ELR (cell line): ENCODE measurements around the gene CDKN3.
"Not testable (repeated sequence)": the region's sequence is repeated elsewhere in the genome, so short reads cannot be mapped to it uniquely, and the experiment has no call there.

Experiments used
- DNase-seq: peaks from one replicate; pipeline ENCODE4 v3.0.0-alpha.2; 2015; ENCODE audit warnings: low read depth

CDKN3 gene

DNA sequence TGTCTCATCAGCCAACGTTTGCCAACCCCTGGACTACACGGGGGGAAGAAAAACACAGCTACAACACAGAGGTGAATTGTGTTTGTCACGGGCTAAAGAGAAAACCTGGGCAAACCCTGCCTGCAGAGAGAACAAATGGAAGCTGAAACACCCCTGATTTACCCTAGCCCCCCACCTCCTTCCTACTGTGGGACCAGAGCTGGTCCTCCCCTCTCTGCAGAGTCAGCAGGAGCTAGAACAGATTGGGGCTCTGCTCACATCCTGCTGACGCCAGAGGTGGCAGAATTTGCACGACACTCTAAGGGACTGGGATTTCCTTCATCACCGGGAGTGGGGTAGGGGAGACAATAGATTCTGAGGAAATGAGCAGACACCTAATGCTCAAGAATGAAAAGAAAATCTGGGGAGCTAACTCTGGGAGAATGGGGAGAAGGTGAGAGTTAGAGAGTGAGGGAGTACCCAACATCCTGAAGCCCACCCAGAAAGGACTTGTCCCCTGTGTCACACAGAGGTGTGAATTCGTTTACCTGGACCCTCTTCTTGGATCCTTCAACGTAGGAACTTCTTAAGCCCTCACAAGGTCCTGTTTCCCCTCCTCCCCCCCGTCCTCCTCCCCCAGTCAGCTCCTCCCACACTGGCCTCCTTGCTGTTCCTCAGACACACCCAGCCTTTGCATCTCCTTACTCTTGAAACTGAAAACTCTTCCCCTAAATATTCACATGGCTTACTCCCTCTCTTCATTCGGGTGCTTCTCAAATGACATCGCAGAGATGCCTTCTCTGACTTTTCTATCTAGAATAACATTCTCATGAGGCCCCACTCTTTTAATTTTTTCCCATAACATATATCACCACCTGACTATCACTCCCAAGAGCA, 26.2 kb upstream of the CDKN3 start:
- DNase-seq: no peak

DNA sequence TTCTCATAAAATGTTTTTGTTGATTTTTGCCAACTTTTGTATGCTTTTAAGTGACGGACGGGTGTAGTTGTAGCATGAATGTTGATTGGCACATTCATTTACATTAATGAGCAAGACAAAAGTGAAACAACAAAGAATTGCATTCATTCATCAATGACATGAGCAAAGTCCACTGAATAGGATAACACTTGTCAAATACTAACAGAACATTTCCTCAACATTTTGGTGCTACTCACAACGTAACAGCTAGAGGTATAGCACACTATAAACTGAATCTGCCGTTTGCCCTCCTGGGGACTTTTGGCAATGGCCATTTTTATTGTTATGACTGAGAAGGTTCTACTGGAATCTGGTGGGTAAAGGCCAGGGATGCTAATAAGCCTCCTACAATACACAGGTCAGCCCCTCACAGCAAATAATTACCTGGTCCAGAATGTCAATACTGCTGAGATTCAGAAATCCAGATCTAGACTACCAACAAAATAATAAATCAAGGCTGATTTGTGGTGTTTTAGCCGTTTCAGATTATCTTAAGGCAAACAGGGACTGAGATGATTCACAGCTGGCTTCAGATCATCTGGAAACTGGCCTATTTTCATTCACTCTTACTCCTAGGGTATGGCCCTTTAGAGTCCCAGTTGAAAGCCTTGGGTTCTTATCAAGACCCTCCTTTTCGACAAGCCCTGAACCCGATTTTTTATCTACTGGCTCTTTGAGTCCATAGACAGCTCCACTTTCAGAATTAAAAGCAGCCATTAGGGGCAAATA, 22.5 kb upstream of the CDKN3 start:
- DNase-seq: no peak

DNA sequence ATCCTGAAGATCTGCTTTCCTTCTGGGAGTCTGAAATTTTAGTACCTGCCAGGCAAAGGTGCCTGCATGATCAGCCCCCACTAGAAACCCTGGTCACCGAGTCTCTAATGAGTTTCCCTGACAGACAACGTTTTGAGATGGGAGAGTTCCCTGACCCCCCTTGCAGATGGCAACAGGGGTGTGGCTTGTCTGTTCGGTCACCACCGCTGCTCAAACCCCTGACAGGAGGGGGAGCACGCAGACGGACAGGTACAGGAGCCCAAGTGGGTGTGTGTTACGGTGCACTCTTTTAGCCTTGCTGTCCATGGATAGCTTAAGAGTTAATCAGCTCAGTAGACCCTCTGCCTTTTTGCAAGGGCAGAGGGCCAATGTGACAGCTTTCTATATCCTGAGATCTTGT, 19.3 kb upstream of the CDKN3 start:
- no peak for DNase-seq

DNA sequence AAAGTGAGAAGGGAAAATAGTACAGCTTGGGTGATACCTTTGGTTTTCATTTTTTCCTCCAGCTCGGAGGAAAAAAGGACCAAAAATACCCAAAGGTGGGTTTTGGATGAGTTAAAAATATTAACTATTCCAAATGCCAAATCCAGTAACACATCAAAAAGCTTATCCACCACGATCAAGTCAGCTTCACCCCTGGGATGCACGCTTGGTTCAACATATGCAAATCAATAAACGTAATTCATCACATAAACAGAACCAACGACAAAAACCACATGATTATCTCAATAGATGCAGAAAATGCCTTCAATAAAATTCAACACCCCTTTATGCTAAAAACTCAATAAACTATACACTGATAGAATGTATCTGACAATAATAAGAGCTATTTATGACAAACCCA, 17.9 kb upstream of the CDKN3 start:
- DNase-seq: not testable (repeated sequence)

DNA sequence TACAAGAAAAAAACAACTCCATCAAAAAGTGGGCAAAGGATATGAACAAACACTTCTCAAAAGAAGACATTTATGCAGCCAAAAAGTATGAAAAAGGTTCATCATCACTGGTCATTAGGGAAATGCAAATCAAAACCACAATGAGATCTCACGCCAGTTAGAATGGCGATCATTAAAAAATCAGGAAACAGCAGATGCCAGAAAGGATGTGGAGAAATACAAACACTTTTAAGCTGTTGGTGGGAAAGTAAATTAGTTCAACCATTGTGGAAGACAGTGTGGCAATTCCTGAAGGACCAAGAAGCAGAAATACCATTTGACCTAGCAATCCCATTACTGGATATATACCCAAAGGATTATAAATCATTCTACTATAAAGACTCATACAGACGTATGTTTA, 16.2 kb upstream of the CDKN3 start:
- DNase-seq: not testable (repeated sequence)

DNA sequence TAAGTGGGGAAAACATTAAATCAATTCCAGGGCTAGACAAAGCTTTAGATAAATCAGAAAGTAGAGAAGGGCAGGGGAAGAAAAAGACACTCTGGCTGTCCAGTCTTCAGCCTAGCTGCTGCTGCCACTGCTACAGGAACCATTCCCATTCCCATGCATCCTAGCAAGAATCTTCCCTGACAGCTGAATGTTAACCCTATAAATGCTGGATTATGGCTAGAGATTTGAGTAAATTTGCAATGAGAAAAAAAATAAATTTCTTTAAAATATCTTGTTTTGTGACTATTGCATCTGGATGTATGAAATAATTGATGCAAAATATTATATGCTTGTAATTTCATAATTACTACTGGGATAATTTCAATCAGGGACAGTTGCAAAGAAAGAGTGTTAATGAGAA, 15.0 kb upstream of the CDKN3 start:
- DNase-seq: no peak

DNA sequence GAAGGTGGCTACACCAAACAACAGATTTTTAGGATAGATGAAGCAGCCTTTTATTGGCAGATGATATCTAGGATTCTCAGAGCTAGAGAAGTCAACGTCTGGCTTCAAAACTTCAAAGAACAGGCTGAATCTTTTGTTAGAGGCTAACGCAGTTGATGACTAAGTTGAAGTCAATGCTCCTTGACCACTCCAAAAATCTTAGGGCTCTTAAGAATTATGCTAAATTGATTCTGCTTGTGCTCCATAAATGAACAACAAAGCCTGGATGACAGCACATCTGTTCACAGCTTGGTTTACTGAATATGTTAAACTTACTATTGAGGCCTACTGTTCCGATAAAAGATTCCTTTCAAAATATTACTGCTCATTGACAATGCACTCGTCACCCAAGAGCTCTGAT, 13.0 kb upstream of the CDKN3 start:
- no peak for DNase-seq

DNA sequence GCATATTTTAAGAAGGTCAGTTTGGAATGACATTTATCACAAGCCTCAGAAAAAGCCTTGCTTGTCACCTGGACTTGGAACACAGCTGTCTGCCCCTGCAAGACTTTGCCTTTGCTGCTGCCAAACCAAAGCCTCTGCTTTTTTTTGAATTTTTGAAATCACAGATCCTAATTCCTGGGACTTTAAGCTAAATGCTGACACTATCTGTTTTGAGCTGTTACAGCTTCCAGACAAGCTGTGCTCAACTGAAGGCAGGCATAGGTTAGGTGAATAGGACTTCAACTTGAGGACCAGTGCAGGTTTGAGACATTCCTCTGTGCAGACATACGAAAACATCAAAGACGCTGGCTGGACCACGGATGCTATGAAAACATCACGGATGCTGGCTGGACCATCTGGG, 11.3 kb upstream of the CDKN3 start:
- no peak for DNase-seq

DNA sequence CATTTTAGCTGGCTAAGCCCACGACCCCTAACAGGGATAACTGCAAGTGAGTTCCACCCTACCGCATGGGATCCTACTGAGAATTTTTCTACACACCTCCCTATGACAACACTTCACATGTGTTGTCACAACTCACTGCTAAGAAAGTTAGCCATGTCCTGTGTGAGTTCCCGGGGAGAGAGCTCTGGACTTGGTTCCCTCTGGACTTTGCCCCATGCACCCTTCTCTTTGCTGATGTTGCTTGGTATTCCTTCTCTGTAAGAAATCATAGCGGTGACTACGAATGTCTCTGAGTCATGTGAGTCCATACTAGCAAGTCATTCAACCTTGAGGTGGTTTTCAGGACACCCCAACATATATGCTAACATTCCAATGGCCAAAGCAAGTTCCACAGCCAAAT, 9.5 kb upstream of the CDKN3 start:
- peak; percentile 28 for DNase-seq

DNA sequence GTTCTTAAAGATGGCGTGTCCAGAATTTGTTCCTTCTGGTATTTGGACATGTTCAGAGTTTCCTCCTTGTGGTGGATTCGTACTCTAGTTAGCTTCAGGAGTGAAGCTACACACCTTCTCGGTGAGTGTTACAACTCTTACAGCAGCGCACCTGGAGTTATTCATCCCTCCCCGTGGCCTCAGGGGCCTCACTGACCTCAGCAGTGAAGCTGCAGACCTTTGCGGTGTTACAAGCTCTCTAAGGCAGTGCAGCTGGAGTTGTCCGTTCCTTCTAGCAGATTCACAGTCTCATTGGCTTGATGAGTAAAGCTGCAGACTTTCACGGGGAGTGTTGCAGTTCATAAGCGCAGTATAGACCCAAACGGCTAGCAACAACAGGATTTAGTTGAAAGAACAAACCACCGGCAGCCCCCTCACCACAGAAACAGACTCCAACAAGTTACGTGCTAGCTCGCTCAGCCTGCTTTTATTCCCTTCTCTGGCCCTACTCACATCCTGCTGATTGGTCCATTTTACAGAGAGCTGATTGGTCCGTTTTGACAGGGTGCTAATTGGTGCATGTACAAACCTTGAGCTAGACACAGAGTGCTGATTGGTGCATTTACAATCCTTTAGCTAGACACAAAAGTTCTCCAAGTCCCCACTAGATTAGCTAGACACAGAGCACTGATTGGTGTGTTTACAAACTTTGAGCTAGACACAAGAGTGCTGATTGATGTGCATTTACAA, 4.5 kb upstream of the CDKN3 start:
- DNase-seq: no peak

DNA sequence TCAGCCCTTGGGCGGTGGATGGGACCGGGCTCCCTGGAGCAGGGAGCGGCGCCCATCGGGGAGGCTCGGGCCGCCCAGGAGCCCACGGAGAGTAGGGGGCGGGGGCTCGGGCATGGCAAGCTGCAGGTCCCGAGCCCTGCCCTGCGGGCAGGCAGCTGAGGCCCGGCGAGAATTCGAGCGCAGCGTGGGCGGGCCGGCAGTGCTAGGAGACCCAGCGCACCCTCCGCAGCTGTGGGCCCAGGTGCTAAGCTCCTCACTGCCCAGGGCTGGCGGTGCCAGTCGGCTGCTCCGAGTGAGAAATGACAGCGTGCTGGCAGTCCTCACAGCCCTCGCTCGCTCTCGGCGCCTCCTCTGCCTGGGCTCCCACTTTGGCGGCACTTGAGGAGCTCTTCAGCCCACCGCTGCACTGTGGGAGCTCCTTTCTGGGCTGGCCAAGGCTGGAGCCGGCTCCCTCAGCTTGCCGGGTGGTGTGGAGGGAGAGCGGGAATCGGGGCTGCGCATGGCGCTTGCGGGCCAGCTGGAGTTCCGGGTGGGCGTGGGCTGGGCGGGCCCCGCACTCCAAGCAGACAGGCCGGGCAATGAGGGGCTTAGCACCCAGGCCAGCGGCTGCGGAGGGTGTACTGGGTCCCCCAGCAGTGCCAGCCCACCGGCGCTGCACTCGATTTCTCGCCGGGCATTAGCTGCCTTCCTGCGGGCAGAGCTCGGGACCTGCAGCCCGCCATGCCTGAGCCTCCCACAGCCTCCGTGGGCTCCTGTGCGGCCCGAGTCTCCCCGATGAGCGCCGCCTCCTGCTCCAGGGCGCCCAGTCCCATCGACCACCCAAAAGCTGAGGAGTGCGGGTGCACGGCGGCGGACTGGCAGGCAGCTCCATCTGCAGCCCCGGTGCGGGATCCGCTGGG, 3.6 kb upstream of the CDKN3 start:
- DNase-seq: not testable (repeated sequence)

DNA sequence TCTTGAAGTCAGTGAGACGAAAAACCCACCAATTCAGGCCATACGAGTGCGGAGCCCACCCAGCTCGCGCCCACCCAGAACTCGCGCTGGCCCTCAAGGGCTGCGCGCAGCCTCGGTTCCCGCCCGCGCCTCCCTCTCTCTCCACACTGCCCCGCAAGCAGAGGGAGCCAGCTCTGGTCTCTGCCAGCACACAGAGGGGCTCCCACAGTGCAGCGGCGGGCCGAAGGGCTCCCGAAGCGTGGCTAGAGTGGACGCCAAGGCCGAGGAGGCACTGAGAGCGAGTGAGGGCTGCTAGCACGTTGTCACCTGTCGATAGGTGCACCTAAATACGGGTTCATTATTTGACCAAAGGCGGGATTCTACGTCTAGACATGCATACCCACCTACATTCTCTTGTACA, 2.2 kb upstream of the CDKN3 start:
- no peak for DNase-seq

DNA sequence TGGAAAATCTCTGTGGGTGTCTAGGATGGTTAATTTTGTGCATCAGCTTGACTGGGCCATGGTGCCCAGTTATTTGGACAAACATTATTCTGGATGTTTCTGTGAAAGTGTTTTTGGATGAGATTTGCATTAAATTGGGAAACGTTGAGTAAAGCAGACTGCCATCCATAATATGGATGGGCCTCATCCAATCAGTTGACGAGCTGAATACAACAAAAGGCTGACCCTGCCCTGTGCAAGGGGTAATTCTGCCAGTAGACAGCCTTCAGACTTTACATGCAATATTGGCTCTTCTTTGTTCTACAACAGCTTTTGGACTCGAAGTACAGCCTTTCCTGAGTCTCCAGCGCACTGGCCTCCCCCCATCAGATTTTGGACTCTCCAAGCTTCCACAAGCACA, 1.5 kb upstream of the CDKN3 start:
- no peak for DNase-seq

DNA sequence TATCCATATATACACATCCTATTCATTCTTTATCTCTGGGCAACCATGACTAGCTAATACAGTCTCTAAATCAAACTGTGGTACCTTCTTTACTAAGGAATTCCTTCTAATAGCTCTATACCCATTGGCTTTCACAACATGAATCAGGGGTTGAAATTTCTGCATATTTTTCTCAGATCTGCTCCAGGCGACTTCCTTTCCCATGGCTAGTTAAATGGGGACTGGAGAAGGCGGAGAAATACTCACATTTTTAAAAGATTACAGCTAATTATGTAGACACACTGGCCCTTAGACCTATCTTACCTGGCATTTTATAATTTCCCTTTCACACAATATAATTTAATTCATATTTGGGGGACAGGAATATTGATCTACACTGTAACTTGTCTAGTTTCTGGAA, 1.1 kb upstream of the CDKN3 start:
- DNase-seq: no peak

DNA sequence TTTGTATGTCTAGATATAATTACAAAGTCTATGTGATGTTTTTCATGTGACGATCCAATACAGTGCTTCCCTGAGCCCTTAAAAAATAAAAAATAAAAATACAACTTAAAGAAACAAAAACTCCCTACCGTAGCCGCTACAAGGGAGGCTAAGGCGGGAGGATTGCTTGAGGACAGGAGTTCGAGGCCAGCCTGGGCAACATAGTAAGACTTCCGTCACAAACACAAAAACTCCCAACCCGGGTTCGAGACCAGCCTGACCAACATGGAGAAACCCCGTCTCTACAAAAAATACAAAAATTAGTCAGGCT, 669 bp upstream of the CDKN3 start:
- DNase-seq: no peak

DNA sequence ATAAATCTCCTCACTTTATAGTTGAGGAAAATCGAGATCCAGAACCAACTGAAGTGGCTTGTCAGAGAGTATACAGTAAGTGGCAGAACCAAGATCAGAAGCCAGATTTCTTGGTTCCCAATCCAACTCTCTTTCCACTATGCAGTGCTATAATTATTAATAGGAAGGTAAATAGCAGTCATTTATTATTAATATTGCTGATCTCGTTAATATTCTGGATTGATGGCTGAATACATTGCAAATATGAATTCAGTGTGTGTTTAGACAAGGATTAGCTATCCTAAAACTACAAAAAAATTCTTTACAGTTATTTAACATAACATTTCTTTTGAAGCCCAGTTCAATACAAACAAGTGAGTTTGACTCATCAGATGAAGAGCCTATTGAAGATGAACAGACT, 2.8 kb downstream of the CDKN3 start:
- DNase-seq: no peak

DNA sequence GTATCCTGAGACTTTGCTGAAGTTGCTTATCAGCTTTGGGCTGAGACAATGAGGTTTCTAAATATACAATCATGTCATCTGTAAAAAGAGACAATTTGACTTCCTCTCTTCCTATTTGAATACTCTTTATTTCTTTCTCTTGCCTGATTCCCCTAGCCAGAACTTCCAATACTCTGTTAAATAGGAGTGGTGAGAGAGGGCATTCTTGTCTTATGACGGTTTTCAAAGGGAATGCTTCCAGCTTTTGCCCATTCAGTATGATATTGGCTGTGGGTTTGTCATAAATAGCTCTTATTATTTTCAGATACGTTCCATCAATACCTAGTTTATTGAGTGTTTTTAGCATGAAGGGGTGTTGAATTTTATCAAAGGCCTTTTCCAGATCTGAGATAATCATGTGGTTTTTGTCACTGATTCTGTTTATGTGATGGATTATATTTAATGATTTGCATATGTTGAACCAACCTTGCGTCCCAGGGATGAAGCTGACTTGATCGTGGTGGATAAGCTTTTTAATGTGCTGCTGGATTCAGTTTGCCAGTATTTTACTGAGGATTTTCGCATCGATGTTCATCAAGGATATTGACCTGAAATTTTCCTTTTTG, 6.7 kb downstream of the CDKN3 start:
- peak; percentile 43 for DNase-seq

DNA sequence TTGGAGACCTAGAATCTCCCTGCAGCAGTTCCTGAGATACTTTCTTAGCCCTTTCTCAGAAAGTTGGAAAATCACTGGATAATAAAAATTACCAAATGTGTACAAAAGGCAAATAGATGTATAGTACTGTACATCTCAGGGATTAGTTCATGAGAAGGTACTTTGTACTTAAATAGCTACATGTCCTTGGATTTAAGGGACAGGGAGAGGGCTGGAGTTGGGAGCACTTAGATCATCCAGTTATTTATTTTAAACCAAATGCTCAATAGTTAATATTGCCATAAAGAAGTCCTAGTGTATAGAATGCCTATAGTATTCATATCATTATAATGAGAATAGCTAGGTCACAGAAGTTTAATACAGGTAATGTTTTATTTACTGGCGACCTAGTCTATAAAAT, 13.4 kb downstream of the CDKN3 start:
- DNase-seq: no peak

DNA sequence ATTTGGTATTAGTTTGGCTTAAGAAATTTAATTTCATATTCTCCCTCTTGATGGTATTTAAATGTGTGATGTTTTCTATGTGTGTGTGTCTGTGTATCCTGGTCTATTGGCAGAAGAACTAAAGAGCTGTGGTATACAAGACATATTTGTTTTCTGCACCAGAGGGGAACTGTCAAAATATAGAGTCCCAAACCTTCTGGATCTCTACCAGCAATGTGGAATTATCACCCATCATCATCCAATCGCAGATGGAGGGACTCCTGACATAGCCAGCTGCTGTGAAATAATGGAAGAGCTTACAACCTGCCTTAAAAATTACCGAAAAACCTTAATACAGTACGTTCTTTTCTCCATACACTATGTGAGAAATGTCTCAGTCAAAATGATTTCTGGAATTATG, 14.6 kb downstream of the CDKN3 start:
- no peak for DNase-seq

DNA sequence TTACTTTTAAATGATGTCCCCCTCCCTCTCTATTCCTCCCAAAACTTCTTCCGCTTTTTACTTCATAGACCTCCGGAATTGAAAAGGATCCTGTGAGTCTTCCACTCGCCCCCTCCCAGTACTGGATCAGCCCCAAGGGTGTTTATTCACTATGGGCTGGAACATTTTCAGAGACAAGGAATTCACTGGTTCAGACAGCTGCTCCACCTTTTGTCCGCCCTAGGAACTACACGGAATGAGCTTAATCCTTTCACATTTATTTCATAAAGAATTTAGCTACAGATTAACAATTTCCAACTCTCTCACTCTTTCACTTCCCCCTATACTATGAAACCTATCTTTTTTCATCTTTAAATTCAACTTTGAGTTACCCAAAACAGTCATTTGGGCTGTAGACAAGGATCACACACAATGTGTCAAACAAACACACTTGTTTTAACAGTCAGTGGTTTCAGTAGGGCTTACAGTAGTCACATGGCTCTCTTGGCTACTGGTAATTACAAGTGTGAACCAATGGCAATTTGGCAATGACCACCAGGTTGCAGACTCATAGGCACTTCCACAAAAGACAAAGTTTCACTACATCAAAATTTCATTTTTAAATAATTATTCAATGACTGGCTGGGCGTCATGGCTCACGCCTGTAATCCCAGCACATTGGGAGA, 23.8 kb downstream of the CDKN3 start:
- peak; percentile 69 for DNase-seq

DNA sequence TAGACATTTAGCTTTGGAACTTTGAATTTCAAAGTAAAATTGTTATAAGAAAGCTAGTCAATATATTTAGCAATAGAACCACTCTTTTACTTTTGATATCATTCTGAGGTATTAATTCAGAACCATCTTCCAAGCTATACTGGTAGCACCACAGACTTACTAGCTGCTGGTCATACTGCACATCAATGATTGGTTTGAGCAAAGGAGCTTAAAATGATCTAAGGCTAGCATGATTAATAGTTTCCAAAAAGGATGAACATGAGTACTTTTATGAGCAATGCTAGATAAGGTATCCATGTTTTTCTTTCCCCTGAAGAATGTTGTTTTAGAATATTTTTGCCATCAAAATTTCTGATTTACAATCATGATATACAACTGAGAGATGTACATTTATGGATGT, 27.2 kb downstream of the CDKN3 start:
- DNase-seq: no peak
